GM12801 (cell line): ENCODE data around the gene HECTD4.

Experiments
- CTCF ChIP-seq: IDR thresholded peaks from one replicate; pipeline ENCODE4 v1.5.1; 2011; ENCODE audit warnings: control low read depth; ENCODE audit not compliant: insufficient read length; ENCODE audit errors: extremely low read depth

Gene HECTD4

GRCh38 chr12:112160611-112161010, 221.6 kb downstream of the HECTD4 start:
- TF ChIP-seq CTCF: no peak

DNA sequence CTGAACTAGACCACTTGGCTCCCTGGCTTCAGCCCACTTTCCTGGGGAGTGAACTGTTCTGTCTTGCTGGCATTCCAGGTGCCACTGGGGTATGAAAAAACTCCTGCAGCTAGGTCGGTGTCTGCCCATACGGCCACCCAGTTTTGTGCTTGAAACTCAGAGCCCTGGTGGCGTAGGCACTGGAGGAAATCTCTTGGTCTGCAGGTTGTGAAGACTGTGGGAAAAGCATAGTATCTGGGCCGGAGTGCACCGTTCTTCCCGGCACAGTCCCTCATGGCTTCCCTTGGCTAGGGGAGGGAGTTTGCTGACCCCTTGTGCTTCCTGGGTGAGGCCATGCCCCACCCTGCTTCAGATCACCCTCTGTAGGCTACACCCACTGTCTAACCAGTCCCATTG, 223.1 kb downstream of the HECTD4 start:
- TF ChIP-seq CTCF: no peak

DNA sequence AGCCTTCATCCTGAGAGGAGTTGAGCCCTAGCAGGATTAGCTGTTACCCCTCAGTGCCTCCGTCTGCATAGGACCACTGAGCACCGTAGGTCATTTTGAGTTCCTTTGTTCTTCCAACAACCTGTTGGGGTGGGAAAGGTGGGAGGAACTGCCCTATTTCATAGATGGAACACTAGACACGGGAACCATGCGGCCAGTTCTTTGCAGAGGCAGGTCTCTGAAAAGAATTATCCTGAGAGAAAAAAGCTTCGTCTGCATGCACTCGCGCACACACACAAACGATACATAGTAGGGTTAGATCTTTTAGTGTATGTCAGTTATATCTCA, 228.4 kb downstream of the HECTD4 start:
- TF ChIP-seq CTCF: no peak

GRCh38 chr12:112153181-112153892, 228.9 kb downstream of the HECTD4 start:
- no peak for TF ChIP-seq CTCF

DNA sequence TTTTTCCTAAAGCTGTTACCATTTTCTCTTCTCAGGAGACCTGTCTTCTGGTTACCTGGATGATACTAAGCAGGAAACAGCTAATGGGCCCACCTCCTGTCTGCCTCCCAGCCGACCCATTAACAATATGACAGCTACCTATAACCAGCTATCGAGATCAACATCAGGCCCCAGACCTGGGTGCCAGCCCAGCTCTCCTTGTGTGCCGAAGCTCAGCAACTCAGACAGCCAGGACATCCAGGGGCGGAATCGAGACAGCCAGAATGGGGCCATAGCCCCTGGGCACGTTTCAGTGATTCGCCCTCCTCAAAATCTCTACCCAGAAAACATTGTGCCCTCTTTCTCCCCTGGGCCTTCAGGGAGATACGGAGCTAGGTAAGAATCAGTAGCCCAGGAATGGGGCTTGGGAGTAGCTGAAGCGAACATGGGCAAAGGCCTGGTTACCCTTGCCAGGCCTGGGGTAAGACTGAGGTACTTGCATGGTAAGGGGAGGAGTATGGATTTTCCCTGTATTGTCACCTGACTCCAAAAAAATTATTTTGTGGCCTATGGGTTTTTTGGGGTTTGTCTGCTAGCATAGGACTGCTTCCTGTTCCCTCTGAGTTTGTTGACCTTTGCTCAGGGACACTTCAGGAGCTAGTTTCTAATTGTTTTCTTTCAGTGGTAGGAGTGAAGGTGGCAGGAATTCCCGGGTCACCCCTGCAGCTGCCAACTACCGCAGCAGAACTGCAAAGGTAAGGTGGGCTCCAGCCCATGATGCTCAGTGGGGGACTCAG, 230.3 kb downstream of the HECTD4 start:
- no peak for TF ChIP-seq CTCF

- TF ChIP-seq CTCF: no peak
Observed at GRCh38 chr12:112149596-112149995, 232.6 kb downstream of the HECTD4 start.

DNA sequence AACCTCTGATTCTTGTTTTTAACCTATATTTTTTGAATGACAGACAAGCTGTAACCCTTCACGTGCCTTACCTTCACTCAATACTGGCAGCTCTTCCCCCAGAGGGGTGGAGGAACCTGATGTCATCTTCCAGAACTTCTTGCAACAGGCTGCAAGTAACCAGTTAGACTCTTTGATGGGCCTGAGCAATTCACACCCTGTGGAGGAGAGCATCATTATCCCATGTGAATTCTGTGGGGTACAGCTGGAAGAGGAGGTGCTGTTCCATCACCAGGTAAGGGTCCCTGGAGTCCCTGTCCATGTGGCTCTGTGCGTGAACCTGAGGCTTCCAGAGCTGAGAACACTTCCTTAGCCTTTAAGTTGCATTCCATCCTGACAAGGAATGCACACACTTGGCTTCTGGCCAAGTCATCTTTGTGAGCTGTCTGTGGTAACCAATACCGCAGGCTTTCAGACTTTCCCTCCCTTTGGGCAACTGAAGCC, 234.2 kb downstream of the HECTD4 start:
- no peak for TF ChIP-seq CTCF
